ENCODE data around the gene RAB11FIP3. TPM values are rescaled to one million over a fixed set of nuclear protein-coding genes. Genes with fewer than 3 reads are reported as not detected.
A peak's percentile ranks its signal among the peaks of the same experiment; 100 is the strongest.

RAB11FIP3 gene
- total RNA-seq, 1 donor, result 25.3 TPM

DNA sequence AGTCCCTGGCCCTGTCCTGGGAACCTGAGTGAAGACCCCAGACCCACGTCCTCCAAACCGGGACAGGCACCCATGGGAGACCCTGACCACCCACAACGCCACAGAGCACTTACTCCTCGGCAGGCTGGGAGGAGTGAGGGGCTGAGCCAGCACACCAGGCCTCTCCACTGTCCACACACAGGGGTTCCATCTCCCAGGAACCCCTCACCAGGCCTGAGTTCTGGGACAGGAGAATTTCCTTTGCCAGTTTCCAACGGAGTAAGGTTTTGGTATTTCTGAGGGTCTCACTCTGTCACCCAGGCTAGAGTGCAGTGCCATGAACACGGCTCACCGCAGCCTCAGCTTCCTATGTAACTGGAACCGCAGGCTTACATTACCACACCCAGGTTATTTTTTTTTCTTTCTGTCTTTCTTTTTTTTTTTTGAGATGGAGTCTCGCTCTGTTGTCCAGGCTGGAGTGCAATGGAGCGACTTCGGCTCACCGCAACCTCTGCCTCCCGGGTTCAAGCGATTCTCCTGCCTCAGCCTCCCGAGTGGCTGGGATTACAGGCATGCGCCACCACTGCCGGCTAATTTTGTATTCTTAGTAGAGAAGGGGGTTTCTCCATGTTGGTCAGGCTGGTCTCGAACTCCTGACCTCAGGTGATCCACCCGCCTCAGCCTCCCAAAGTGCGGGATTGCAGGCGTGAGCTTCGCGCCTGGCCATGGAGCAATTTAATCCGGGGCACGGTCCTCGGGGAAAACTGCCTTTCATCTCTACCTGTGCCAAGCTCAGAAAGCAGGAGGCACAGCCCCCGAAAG, 45.3 kb upstream of the RAB11FIP3 start:
- Histone ChIP-seq H3K4me2 (ENCODE audit: insufficient read depth, low read length) (peak overlapping the region; percentile 88), H3K27ac (ENCODE audit: low read depth, low read length) (no peak overlapping the region), H3K9me3 (ENCODE audit: low read depth, low read length) (no peaks in the 10 kb centered on the region), H3K79me2 (ENCODE audit: insufficient read depth, low read length) (peaks cover 30% of the 10 kb centered on the region), H4K20me1 (ENCODE audit: insufficient read depth, low read length) (peaks cover 15% of the 10 kb centered on the region), H3K27me3 (ENCODE audit: insufficient read depth, low read length) (no peaks in the 10 kb centered on the region), H3K4me1 (ENCODE audit: insufficient read depth, low read length) (peaks cover 2% of the 10 kb centered on the region), H3K4me3 (ENCODE audit: insufficient read depth, low read length) (peak overlapping the region; percentile 83), H3K36me3 (ENCODE audit: insufficient read depth, low read length) (peaks cover 13% of the 10 kb centered on the region), H2AFZ (ENCODE audit: low read length) (no peak overlapping the region)
- DNase-seq (ENCODE audit: insufficient read length, low spot score, missing footprints), result no peak
- TF ChIP-seq, protein P1, sequence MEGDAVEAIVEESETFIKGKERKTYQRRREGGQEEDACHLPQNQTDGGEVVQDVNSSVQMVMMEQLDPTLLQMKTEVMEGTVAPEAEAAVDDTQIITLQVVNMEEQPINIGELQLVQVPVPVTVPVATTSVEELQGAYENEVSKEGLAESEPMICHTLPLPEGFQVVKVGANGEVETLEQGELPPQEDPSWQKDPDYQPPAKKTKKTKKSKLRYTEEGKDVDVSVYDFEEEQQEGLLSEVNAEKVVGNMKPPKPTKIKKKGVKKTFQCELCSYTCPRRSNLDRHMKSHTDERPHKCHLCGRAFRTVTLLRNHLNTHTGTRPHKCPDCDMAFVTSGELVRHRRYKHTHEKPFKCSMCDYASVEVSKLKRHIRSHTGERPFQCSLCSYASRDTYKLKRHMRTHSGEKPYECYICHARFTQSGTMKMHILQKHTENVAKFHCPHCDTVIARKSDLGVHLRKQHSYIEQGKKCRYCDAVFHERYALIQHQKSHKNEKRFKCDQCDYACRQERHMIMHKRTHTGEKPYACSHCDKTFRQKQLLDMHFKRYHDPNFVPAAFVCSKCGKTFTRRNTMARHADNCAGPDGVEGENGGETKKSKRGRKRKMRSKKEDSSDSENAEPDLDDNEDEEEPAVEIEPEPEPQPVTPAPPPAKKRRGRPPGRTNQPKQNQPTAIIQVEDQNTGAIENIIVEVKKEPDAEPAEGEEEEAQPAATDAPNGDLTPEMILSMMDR (IDR thresholded peaks at IDR 0.05; ENCODE audit: extremely low read depth, low read depth, low read length), result no peak

- peak overlapping the region; percentile 83 for H3K4me3 ChIP-seq (ENCODE audit: insufficient read depth, low read length)
- TF ChIP-seq, protein P1 (IDR thresholded peaks at IDR 0.05; ENCODE audit: extremely low read depth, low read depth, low read length), result no peak
- peaks cover 2% of the 10 kb centered on the region for H3K4me1 ChIP-seq (ENCODE audit: insufficient read depth, low read length)
- peaks cover 13% of the 10 kb centered on the region for H3K36me3 ChIP-seq (ENCODE audit: insufficient read depth, low read length)
- H3K9me3 ChIP-seq (ENCODE audit: low read depth, low read length), result no peaks in the 10 kb centered on the region
- H3K79me2 ChIP-seq (ENCODE audit: insufficient read depth, low read length), result peaks cover 30% of the 10 kb centered on the region
- H4K20me1 ChIP-seq (ENCODE audit: insufficient read depth, low read length), result peaks cover 15% of the 10 kb centered on the region
- H3K27me3 ChIP-seq (ENCODE audit: insufficient read depth, low read length), result no peaks in the 10 kb centered on the region
- DNase-seq (ENCODE audit: insufficient read length, low spot score, missing footprints), result no peak
- no peak overlapping the region for H3K27ac ChIP-seq (ENCODE audit: low read depth, low read length)
- H3K4me2 ChIP-seq (ENCODE audit: insufficient read depth, low read length), result peak overlapping the region; percentile 88
- peak overlapping the region; percentile 70 for H2AFZ ChIP-seq (ENCODE audit: low read length)
These were observed 44.8 kb upstream of the RAB11FIP3 start for GRCh38 chr16:380762-381011.

DNA sequence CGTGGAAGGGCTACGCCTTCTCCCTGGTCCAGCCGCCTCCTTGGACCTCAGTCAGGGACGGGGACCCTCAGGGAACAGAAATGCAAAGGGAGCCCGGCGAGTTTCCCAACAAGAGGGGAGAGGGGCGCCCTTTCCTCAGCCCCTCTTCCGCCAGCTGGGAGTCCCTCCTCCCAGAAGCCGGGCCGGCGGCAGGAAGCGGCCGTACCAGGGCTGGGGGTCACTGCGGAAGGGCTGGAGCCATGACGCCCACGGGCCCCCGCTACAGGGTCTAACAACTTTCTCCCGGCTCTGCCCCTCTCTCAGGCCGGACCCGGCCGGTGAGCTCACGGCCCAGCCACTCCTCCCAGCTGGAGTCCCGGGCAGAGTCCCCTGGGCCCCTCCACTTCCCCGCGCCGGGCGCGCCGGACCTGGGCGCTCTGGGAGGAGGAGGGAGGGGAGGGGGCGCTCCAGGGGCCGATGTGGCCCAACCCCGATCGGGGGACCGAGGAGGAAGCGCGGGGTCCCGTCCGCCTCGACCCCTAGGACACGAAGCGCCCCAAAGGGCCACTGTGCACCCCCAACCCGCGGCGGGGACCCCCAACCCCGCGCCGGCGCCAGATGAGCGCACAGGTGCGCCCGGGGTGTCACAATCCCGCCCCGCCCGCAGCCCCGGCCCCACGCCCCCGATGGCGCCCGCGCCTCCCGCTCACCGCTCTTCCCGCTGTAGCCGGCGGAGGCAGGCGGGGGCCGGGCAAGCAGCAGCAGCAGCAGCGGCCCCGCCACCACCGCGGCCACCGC, 44.2 kb upstream of the RAB11FIP3 start:
- Histone ChIP-seq H3K27ac (ENCODE audit: low read depth, low read length) (peak overlapping the region; percentile 23), H3K9me3 (ENCODE audit: low read depth, low read length) (no peaks in the 10 kb centered on the region), H3K4me2 (ENCODE audit: insufficient read depth, low read length) (peak overlapping the region; percentile 88), H2AFZ (ENCODE audit: low read length) (peak overlapping the region; percentile 70), H3K36me3 (ENCODE audit: insufficient read depth, low read length) (peaks cover 8% of the 10 kb centered on the region), H3K4me1 (ENCODE audit: insufficient read depth, low read length) (peaks cover 2% of the 10 kb centered on the region), H3K4me3 (ENCODE audit: insufficient read depth, low read length) (peak overlapping the region; percentile 83), H3K27me3 (ENCODE audit: insufficient read depth, low read length) (no peaks in the 10 kb centered on the region), H3K79me2 (ENCODE audit: insufficient read depth, low read length) (peaks cover 30% of the 10 kb centered on the region), H4K20me1 (ENCODE audit: insufficient read depth, low read length) (peaks cover 15% of the 10 kb centered on the region)
- peak; percentile 97 for DNase-seq (ENCODE audit: insufficient read length, low spot score, missing footprints)
- TF ChIP-seq, protein P1 (IDR thresholded peaks at IDR 0.05; ENCODE audit: extremely low read depth, low read depth, low read length), result no peak

Measured in osteoblast (primary cell).